ENCODE data around the gene SOCS3. TPM values are rescaled to one million over a fixed set of nuclear protein-coding genes. Genes with fewer than 3 reads are reported as not detected.

The SOCS3 gene
- total and polyA plus RNA-seq, 4 donors, result 65.8 to 545 (median 113) TPM

DNA sequence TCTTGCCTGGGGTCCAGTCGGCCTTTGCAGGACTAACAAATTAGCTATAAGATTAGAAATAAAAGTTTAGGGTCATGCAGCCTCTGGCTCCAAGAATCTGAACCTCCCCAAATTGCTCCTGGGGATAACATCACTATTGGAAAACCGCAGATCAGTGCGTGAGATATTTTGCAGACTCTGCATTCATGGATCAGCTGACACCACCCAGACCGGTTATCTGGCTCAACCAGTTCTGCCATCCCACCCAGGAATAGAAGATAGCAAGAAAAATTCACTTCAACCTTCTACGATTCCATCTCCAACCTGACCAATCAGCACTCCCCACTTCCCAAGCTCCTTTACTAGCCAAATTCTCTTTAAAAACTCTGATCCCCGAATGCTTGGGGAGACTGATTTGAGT is 14.3 kb upstream of the SOCS3 start:
- ATAC-seq (ENCODE audit: insufficient read depth, low FRiP score) (no peak), DNase-seq (no peak)
- 75 to 91% methylated on average over 6 of the region's 6 CpGs for WGBS, 2 donors
- Histone ChIP-seq H3K27ac (ENCODE audit: low read depth in 1 of 2, low read length in 1 of 2) (peak overlapping the region in 1 of 2 donors; percentile 76), H3K4me3 (no peak overlapping the region), H3K27me3 (ENCODE audit: control insufficient read depth in 3 of 3, insufficient read depth in 3 of 3, low read length in 2 of 3) (no peaks in the 10 kb centered on the region), H3K9me3 (ENCODE audit: control insufficient read depth in 4 of 4, insufficient read depth in 3 of 4, low read length in 3 of 4) (no peaks in the 10 kb centered on the region), H3K36me3 (ENCODE audit: control insufficient read depth in 4 of 4, insufficient read depth in 4 of 4, low read length in 4 of 4) (no peaks in the 10 kb centered on the region), H3K9ac (ENCODE audit: insufficient read depth in 1 of 2, low read length in 2 of 2) (no peak overlapping the region), H3K4me1 (ENCODE audit: control insufficient read depth in 5 of 5, insufficient read depth in 5 of 5, low read length in 5 of 5) (peaks cover 0 to 18% (median 0%) of the 10 kb centered on the region in 5 donors)
- TF ChIP-seq, protein P1, sequence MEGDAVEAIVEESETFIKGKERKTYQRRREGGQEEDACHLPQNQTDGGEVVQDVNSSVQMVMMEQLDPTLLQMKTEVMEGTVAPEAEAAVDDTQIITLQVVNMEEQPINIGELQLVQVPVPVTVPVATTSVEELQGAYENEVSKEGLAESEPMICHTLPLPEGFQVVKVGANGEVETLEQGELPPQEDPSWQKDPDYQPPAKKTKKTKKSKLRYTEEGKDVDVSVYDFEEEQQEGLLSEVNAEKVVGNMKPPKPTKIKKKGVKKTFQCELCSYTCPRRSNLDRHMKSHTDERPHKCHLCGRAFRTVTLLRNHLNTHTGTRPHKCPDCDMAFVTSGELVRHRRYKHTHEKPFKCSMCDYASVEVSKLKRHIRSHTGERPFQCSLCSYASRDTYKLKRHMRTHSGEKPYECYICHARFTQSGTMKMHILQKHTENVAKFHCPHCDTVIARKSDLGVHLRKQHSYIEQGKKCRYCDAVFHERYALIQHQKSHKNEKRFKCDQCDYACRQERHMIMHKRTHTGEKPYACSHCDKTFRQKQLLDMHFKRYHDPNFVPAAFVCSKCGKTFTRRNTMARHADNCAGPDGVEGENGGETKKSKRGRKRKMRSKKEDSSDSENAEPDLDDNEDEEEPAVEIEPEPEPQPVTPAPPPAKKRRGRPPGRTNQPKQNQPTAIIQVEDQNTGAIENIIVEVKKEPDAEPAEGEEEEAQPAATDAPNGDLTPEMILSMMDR (IDR thresholded peaks at IDR 0.05; ENCODE audit: control extremely low read depth, extremely low read depth), result no peak

DNA sequence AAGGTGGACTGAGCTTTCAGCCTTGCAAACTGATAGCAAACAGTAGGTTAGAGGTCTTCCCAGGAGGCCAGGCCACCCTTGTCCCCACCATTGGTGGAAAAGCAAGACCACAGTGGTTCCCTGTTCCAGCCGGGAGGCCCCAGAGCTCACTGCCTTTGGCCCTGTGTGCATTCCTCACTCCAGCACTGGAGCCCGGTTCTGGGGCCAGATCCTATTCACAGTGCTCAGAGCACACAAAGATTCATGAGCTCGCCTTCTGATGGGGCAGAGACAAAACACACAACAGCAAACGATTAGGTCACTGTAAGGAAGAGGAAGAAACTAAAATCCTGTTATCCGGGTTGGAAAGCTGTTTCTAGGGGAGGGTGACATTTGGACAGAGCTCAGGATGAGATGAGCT is 13.0 kb upstream of the SOCS3 start:
- no peaks in the 10 kb centered on the region for H3K27me3 ChIP-seq (ENCODE audit: control insufficient read depth in 3 of 3, insufficient read depth in 3 of 3, low read length in 2 of 3)
- ATAC-seq (ENCODE audit: insufficient read depth, low FRiP score) (no peak), DNase-seq (no peak)
- peaks cover 0 to 15% (median 0%) of the 10 kb centered on the region in 5 donors for H3K4me1 ChIP-seq (ENCODE audit: control insufficient read depth in 5 of 5, insufficient read depth in 5 of 5, low read length in 5 of 5)
- H3K9me3 ChIP-seq (ENCODE audit: control insufficient read depth in 4 of 4, insufficient read depth in 3 of 4, low read length in 3 of 4), result no peaks in the 10 kb centered on the region
- no peak overlapping the region for H3K4me3 ChIP-seq
- H3K27ac ChIP-seq (ENCODE audit: low read depth in 1 of 2, low read length in 1 of 2), result peak overlapping the region in 1 of 2 donors; percentile 59
- H3K9ac ChIP-seq (ENCODE audit: insufficient read depth in 1 of 2, low read length in 2 of 2), result no peak overlapping the region
- WGBS, 2 donors, result 69 to 77% methylated on average over 5 of the region's 5 CpGs
- H3K36me3 ChIP-seq (ENCODE audit: control insufficient read depth in 4 of 4, insufficient read depth in 4 of 4, low read length in 4 of 4), result no peaks in the 10 kb centered on the region
- TF ChIP-seq, protein P1 (IDR thresholded peaks at IDR 0.05; ENCODE audit: control extremely low read depth, extremely low read depth), result no peak

DNA sequence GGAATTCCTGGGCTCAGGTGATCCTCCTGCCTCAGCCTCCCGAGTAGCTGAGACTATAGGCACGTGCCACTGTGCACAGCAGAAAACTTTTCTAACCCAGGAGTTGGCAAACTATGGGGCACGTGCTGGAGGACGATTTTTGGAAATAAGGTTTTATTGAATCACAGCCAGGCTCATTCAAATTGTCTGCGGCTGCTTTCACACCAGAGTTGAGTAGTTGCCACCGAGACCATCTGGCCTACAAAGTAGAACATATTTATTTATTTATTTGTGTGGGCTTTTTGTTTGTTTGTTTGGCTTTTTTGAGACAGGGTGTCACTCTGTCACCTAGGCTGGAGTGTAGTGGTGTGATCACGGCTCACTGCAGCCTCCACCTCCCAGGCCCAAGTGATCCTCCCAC is 11.2 kb upstream of the SOCS3 start:
- Histone ChIP-seq H3K27me3 (ENCODE audit: control insufficient read depth in 3 of 3, insufficient read depth in 3 of 3, low read length in 2 of 3) (no peaks in the 10 kb centered on the region), H3K9ac (ENCODE audit: insufficient read depth in 1 of 2, low read length in 2 of 2) (no peak overlapping the region), H3K36me3 (ENCODE audit: control insufficient read depth in 4 of 4, insufficient read depth in 4 of 4, low read length in 4 of 4) (no peaks in the 10 kb centered on the region), H3K4me3 (no peak overlapping the region), H3K9me3 (ENCODE audit: control insufficient read depth in 4 of 4, insufficient read depth in 3 of 4, low read length in 3 of 4) (no peaks in the 10 kb centered on the region), H3K4me1 (ENCODE audit: control insufficient read depth in 5 of 5, insufficient read depth in 5 of 5, low read length in 5 of 5) (peaks cover 0 to 17% (median 3%) of the 10 kb centered on the region in 5 donors), H3K27ac (ENCODE audit: low read depth in 1 of 2, low read length in 1 of 2) (no peak overlapping the region)
- ATAC-seq (ENCODE audit: insufficient read depth, low FRiP score), result no peak
- 81 to 88% methylated on average over 7 of the region's 7 CpGs for WGBS, 2 donors
- no peak for DNase-seq
- TF ChIP-seq, protein P1 (IDR thresholded peaks at IDR 0.05; ENCODE audit: control extremely low read depth, extremely low read depth), result no peak

DNA sequence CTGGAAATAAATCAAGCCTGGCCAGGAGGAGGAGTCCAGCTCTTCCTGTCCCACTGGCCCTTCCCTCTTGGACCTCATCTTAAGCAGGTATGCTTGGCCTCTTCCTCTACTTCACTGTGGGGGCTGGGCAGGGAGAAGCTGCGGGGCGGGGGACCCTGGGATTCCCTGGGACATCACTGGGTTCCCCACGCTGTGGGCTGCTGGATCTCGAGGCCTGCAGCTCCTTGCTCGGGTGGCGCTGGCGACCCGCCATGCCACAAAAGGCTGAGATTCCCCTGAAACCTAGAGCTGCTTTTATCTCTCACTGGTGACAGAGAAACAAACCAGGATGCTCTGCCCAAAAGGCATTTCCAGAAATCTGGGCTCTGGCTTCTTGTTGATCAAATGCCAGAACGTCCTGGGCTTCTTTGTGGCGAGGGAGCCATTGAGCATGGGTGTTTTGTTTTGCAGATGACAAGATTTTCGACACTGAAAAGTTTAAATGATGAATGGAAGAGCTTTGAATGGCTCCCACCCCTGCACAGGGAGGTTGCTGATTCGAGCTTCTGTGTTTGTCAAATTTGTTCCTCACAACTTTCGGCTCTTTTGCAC is 10.0 kb upstream of the SOCS3 start:
- H3K4me3 ChIP-seq, result no peak overlapping the region
- H3K27ac ChIP-seq (ENCODE audit: low read depth in 1 of 2, low read length in 1 of 2), result no peak overlapping the region
- TF ChIP-seq, protein P1 (IDR thresholded peaks at IDR 0.05; ENCODE audit: control extremely low read depth, extremely low read depth), result no peak
- H3K27me3 ChIP-seq (ENCODE audit: control insufficient read depth in 3 of 3, insufficient read depth in 3 of 3, low read length in 2 of 3), result no peaks in the 10 kb centered on the region
- no peak for ATAC-seq (ENCODE audit: insufficient read depth, low FRiP score)
- no peaks in the 10 kb centered on the region for H3K36me3 ChIP-seq (ENCODE audit: control insufficient read depth in 4 of 4, insufficient read depth in 4 of 4, low read length in 4 of 4)
- peaks cover 0 to 22% (median 14%) of the 10 kb centered on the region in 5 donors for H3K4me1 ChIP-seq (ENCODE audit: control insufficient read depth in 5 of 5, insufficient read depth in 5 of 5, low read length in 5 of 5)
- no peaks in the 10 kb centered on the region for H3K9me3 ChIP-seq (ENCODE audit: control insufficient read depth in 4 of 4, insufficient read depth in 3 of 4, low read length in 3 of 4)
- H3K9ac ChIP-seq (ENCODE audit: insufficient read depth in 1 of 2, low read length in 2 of 2), result no peak overlapping the region
- 76 to 80% methylated on average over 13 of the region's 13 CpGs for WGBS, 2 donors
- no peak for DNase-seq

Measured in lung (tissue), 12 donors.